Measurements from ENCODE around the gene KCNQ1. TPM values are rescaled to one million over a fixed set of nuclear protein-coding genes. Genes with fewer than 3 reads are reported as not detected.

Gene KCNQ1
- total RNA-seq, 4 donors from 2014 or later, result 5.6 to 46.8 (median 24.6) TPM

GRCh38 chr11:2892215-2892966 lies 447.6 kb downstream of the KCNQ1 start:
- 0 to 3% methylated on average over 1 to 29 of the region's 34 CpGs for WGBS, 2 donors (ENCODE audit: low coverage in 1 of 2)
- intact Hi-C loops (cut with DNase I; ENCODE audit: low total_unique reads), result loop anchor here (10.0 kb wide), 1 partner anchor 468 kb away; no protein-coding TSS in a partner anchor
- Histone ChIP-seq H3K27me3 (no peaks in the 10 kb centered on the region), H3K27ac (peak overlapping the region; percentile 18 to 59 (median 57)), H3K9me3 (no peaks in the 10 kb centered on the region), H3K4me3 (peak overlapping the region; percentile 11 to 45 (median 24)), H3K4me1 (peaks cover 21 to 32% (median 28%) of the 10 kb centered on the region in 4 donors), H3K36me3 (no peaks in the 10 kb centered on the region)
- DNase-seq, result peak; percentile 63
- in situ Hi-C loops (cut with MboI; ENCODE audit: low pct_ligation_motif_present in 1 of 4, low pct_unique_long_range_greater_than_20kb in 1 of 4, low sequenced_read_pairs in 3 of 4), result loop anchor here in 3 of 4 donors (10.0 to 25.0 kb wide), 4 partner anchors 455 to 580 kb away; partner anchors contain the start of genes C11orf21 (in 1 of the 3), KCNQ1 (in 1 of the 3), TRPM5 (in 1 of the 3) and TSPAN32 (in 1 of the 3)
- TF ChIP-seq POLR2A (IDR thresholded peaks at IDR 0.05) (peak; percentile 14), POLR2AphosphoS5 (IDR thresholded peaks at IDR 0.05) (no peak), CTCF (IDR thresholded peaks at IDR 0.05) (peak; percentile 85 to 96 (median 96)), EP300 (IDR thresholded peaks at IDR 0.05; ENCODE audit: low read depth) (no peak)

- WGBS, 2 donors (ENCODE audit: low coverage in 1 of 2), result 53 to 100% methylated on average over 1 to 4 of the region's 4 CpGs
- Histone ChIP-seq H3K36me3 (no peaks in the 10 kb centered on the region), H3K27me3 (no peaks in the 10 kb centered on the region), H3K9me3 (no peaks in the 10 kb centered on the region), H3K4me3 (peak overlapping the region in 2 of 4 donors; percentile 24 to 45), H3K4me1 (peaks cover 21 to 30% (median 28%) of the 10 kb centered on the region in 4 donors), H3K27ac (peak overlapping the region; percentile 18 to 59 (median 57))
- intact Hi-C loops (cut with DNase I; ENCODE audit: low total_unique reads) (loop anchor here (10.0 kb wide), 1 partner anchor 468 kb away; no protein-coding TSS in a partner anchor), in situ Hi-C loops (cut with MboI; ENCODE audit: low pct_ligation_motif_present in 1 of 4, low pct_unique_long_range_greater_than_20kb in 1 of 4, low sequenced_read_pairs in 3 of 4) (loop anchor here in 3 of 4 donors (10.0 to 25.0 kb wide), 4 partner anchors 456 to 581 kb away; partner anchors contain the start of genes C11orf21 (in 1 of the 3), KCNQ1 (in 1 of the 3), TRPM5 (in 1 of the 3) and TSPAN32 (in 1 of the 3))
- peak in 1 of 5 experiments; percentile 16 for TF ChIP-seq CTCF (IDR thresholded peaks at IDR 0.05)
- no peak for TF ChIP-seq EP300 (IDR thresholded peaks at IDR 0.05; ENCODE audit: low read depth)
- peak; percentile 0 for TF ChIP-seq POLR2A (IDR thresholded peaks at IDR 0.05)
- DNase-seq, result peak; percentile 67
Observed at GRCh38 chr11:2892967-2893528, 448.2 kb downstream of the KCNQ1 start.

- DNase-seq, result no peak
- H3K27me3 ChIP-seq, result no peaks in the 10 kb centered on the region
- H3K4me3 ChIP-seq, result no peak overlapping the region
- no peaks in the 10 kb centered on the region for H3K9me3 ChIP-seq
- H3K36me3 ChIP-seq, result no peaks in the 10 kb centered on the region
- no peak overlapping the region for H3K27ac ChIP-seq
- in situ Hi-C loops (cut with MboI; ENCODE audit: low pct_ligation_motif_present in 1 of 4, low pct_unique_long_range_greater_than_20kb in 1 of 4, low sequenced_read_pairs in 3 of 4) (loop anchor here in 3 of 4 donors (10.0 to 25.0 kb wide), 4 partner anchors 457 to 582 kb away; partner anchors contain the start of genes C11orf21 (in 1 of the 3), KCNQ1 (in 1 of the 3), TRPM5 (in 1 of the 3) and TSPAN32 (in 1 of the 3)), intact Hi-C loops (cut with DNase I; ENCODE audit: low total_unique reads) (loop anchor here (10.0 kb wide), 1 partner anchor 469 kb away; no protein-coding TSS in a partner anchor)
- TF ChIP-seq POLR2AphosphoS5 (IDR thresholded peaks at IDR 0.05) (no peak), POLR2A (IDR thresholded peaks at IDR 0.05) (no peak), CTCF (IDR thresholded peaks at IDR 0.05) (no peak)
- 89% methylated on average over 4 of the region's 4 CpGs; no CpG with 5 or more reads in 1 of the 2 donors for WGBS, 2 donors (ENCODE audit: low coverage in 1 of 2)
- peaks cover 21 to 36% (median 28%) of the 10 kb centered on the region in 4 donors for H3K4me1 ChIP-seq
Observed at GRCh38 chr11:2893935-2894334, 449.1 kb downstream of the KCNQ1 start.

GRCh38 chr11:2896047-2896446 lies 451.2 kb downstream of the KCNQ1 start:
- 71 to 87% methylated on average over 3 to 9 of the region's 9 CpGs for WGBS, 2 donors (ENCODE audit: low coverage in 1 of 2)
- no peak overlapping the region for H3K27ac ChIP-seq
- in situ Hi-C loops (cut with MboI; ENCODE audit: low pct_ligation_motif_present in 1 of 4, low pct_unique_long_range_greater_than_20kb in 1 of 4, low sequenced_read_pairs in 3 of 4), result loop anchor here (5.0 to 25.0 kb wide), 5 partner anchors 459 to 584 kb away; partner anchors contain the start of genes C11orf21 (in 1 of the 4), KCNQ1 (in 1 of the 4), TRPM5 (in 1 of the 4) and TSPAN32 (in 1 of the 4)
- no peak overlapping the region for H3K4me3 ChIP-seq
- no peaks in the 10 kb centered on the region for H3K36me3 ChIP-seq
- peaks cover 13 to 40% (median 20%) of the 10 kb centered on the region in 4 donors for H3K4me1 ChIP-seq
- no peak for DNase-seq
- no peak for TF ChIP-seq CTCF (IDR thresholded peaks at IDR 0.05)
- TF ChIP-seq EP300 (IDR thresholded peaks at IDR 0.05; ENCODE audit: low read depth), result no peak
- TF ChIP-seq POLR2A (IDR thresholded peaks at IDR 0.05), result no peak
- no peak for TF ChIP-seq POLR2AphosphoS5 (IDR thresholded peaks at IDR 0.05)
- no peaks in the 10 kb centered on the region for H3K27me3 ChIP-seq
- no peaks in the 10 kb centered on the region for H3K9me3 ChIP-seq
- intact Hi-C loops (cut with DNase I; ENCODE audit: low total_unique reads), result loop anchor here (10.0 kb wide), 1 partner anchor 471 kb away; no protein-coding TSS in a partner anchor
